ENCODE data around the gene MMP1. TPM values are rescaled to one million over a fixed set of nuclear protein-coding genes. Genes with fewer than 3 reads are reported as not detected.

MMP1 gene
- total RNA-seq, 1 donor from 2014 or later: 3.7 TPM

DNA sequence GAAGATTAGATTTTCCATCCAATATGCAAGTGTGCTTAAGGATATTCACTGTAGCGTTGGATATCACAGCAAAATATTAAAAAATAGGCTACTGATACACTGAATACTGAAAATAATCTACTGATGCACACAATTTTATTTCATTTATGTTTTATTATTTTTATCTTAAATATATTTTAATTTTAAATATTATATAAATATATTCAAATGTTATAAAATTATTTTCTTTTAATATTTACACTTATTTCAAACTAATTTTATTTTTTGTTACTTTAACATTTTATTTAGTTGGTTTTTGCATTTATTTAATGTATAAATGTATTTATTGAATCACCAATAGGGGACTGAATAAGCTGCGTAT lies 33.1 kb upstream of the MMP1 start:
- Histone ChIP-seq H3K27me3 (ENCODE audit: control insufficient read depth, insufficient read depth, low read length) (no peaks in the 10 kb centered on the region), H3K4me3 (ENCODE audit: low read depth, low read length) (no peak overlapping the region), H3K36me3 (ENCODE audit: control insufficient read depth, insufficient read depth, low read length) (no peaks in the 10 kb centered on the region)
- TF ChIP-seq, protein P1, sequence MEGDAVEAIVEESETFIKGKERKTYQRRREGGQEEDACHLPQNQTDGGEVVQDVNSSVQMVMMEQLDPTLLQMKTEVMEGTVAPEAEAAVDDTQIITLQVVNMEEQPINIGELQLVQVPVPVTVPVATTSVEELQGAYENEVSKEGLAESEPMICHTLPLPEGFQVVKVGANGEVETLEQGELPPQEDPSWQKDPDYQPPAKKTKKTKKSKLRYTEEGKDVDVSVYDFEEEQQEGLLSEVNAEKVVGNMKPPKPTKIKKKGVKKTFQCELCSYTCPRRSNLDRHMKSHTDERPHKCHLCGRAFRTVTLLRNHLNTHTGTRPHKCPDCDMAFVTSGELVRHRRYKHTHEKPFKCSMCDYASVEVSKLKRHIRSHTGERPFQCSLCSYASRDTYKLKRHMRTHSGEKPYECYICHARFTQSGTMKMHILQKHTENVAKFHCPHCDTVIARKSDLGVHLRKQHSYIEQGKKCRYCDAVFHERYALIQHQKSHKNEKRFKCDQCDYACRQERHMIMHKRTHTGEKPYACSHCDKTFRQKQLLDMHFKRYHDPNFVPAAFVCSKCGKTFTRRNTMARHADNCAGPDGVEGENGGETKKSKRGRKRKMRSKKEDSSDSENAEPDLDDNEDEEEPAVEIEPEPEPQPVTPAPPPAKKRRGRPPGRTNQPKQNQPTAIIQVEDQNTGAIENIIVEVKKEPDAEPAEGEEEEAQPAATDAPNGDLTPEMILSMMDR (IDR thresholded peaks at IDR 0.05; ENCODE audit: insufficient read depth, low read length, poor library complexity, severe bottlenecking): no peak
- DNase-seq (ENCODE audit: low read depth): no peak

DNA sequence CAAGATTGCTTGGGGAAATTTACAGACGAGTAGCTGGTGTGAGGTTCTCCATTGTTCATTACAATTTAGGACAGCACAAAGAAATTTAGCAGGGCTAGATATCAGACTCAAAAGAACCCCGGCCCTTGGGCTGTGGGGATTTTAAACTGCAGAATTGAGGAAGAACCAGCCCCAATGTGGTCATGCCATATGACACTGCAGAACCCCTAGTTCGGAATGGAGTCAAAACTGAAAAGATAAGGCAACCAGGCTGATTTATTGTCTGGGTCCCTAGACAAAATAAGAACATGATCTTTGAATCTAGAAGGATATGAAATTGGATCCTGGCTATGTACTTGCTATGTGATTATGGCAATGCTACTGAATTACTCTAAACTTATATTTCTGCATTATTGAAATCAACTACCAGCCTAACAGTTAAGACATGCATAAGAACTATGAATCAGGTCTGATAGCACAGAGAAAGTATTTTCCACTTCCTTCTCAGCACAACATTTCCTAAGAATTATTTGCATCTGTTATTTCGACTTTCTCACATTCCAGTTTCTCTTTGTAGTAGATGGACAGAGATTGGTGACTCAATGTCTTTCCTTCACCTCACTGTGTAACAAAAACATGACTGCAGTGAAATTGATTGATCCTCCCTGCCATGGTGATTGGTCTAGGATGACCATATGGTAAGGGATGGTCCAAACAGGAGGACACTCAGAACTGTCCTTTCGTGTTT lies 32.2 kb upstream of the MMP1 start:
- TF ChIP-seq, protein P1 (IDR thresholded peaks at IDR 0.05; ENCODE audit: insufficient read depth, low read length, poor library complexity, severe bottlenecking): no peak
- DNase-seq (ENCODE audit: low read depth): no peak
- no peak overlapping the region for H3K4me3 ChIP-seq (ENCODE audit: low read depth, low read length)
- H3K36me3 ChIP-seq (ENCODE audit: control insufficient read depth, insufficient read depth, low read length): no peaks in the 10 kb centered on the region
- no peaks in the 10 kb centered on the region for H3K27me3 ChIP-seq (ENCODE audit: control insufficient read depth, insufficient read depth, low read length)

DNA sequence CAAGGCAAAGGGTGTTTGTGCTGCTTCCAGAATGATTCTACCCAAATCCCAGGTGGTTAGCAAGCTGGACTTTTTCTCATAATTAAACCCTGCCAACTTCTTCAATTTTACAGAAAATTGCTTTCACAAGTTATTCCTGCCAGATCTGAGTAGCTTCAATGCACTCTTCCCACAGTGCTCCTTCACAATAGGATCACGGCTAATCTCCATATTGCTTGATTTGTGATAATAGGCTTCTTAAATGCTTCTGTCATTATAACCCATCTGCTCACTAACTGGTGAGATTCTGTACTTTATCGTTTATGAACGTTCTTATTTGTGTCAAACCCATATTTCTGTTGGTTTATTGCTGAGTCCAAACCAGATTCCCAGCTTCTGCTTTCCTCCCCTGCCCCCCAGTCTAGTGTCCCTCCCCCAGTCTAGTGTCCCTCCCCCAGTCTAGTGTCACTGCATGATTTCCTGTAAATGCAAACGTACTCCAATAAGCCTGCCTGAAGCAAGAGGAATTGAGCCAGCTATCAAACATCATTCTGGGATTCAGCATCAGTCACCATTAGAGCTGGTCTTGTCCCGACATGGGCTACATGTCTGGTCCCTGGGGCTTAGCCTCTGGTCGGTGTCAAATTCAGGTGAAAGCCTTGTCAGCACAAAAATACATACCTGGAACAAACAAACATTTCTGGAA lies 31.5 kb upstream of the MMP1 start:
- no peak overlapping the region for H3K4me3 ChIP-seq (ENCODE audit: low read depth, low read length)
- TF ChIP-seq, protein P1 (IDR thresholded peaks at IDR 0.05; ENCODE audit: insufficient read depth, low read length, poor library complexity, severe bottlenecking): no peak
- no peaks in the 10 kb centered on the region for H3K27me3 ChIP-seq (ENCODE audit: control insufficient read depth, insufficient read depth, low read length)
- no peak for DNase-seq (ENCODE audit: low read depth)
- no peaks in the 10 kb centered on the region for H3K36me3 ChIP-seq (ENCODE audit: control insufficient read depth, insufficient read depth, low read length)

DNA sequence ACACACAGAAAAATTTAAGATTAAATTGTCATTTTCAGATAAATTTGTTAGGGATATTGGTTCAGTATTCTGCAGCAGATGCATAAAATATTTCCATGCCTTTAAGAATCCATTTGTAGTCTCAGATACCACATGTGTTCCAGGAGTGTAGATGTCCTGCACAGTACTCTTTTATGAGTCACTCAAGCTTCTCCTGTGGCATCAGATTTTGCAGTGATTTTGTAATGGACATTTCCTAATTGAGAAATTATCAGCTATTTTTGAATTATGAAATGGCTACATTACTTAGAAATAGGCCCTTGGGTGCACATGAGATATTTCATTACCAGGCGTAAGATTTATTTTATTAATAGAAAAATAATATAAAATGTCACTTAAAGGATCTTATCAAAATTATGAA lies 26.6 kb upstream of the MMP1 start:
- TF ChIP-seq, protein P1 (IDR thresholded peaks at IDR 0.05; ENCODE audit: insufficient read depth, low read length, poor library complexity, severe bottlenecking): no peak
- no peak for DNase-seq (ENCODE audit: low read depth)

DNA sequence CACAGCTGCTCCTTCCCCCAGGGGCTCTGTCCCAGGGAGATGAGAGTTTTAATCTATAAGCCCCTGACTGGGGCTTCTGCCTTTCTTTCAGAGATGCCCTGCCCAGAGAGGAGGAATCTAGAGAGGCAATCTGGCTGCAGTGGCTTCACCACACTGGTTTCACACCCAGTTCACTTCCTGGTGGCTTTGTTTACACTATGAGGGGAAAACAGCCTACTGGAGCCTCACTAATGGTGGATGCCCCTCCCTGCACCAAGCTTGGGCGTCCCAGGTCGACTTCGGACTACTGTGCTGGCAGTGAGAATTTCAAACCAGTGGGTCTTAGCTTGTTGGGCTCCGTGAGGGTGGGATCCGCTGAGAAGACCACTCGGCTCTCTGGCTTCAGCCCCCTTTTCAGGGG lies 21.5 kb upstream of the MMP1 start:
- TF ChIP-seq, protein P1 (IDR thresholded peaks at IDR 0.05; ENCODE audit: insufficient read depth, low read length, poor library complexity, severe bottlenecking): no peak
- Histone ChIP-seq H3K36me3 (ENCODE audit: control insufficient read depth, insufficient read depth, low read length) (no peaks in the 10 kb centered on the region), H3K4me3 (ENCODE audit: low read depth, low read length) (no peak overlapping the region), H3K27me3 (ENCODE audit: control insufficient read depth, insufficient read depth, low read length) (no peaks in the 10 kb centered on the region)
- DNase-seq (ENCODE audit: low read depth): no peak

More for the DNA sequence above, 26.6 kb upstream of the MMP1 start:
- Histone ChIP-seq H3K27me3 (ENCODE audit: control insufficient read depth, insufficient read depth, low read length) (no peaks in the 10 kb centered on the region), H3K4me3 (ENCODE audit: low read depth, low read length) (no peak overlapping the region), H3K36me3 (ENCODE audit: control insufficient read depth, insufficient read depth, low read length) (no peaks in the 10 kb centered on the region)

Data from kidney epithelial cell (primary cell).